ENCODE measurements around the gene ATP5F1D. TPM values are rescaled to one million over a fixed set of nuclear protein-coding genes. Genes with fewer than 3 reads are reported as not detected.

Gene ATP5F1D
- total and polyA plus RNA-seq, 2 of the 8 experiments (the other 6 are each of a cell fraction or from before 2014, with no cell fraction given), result 174 to 249 TPM

DNA sequence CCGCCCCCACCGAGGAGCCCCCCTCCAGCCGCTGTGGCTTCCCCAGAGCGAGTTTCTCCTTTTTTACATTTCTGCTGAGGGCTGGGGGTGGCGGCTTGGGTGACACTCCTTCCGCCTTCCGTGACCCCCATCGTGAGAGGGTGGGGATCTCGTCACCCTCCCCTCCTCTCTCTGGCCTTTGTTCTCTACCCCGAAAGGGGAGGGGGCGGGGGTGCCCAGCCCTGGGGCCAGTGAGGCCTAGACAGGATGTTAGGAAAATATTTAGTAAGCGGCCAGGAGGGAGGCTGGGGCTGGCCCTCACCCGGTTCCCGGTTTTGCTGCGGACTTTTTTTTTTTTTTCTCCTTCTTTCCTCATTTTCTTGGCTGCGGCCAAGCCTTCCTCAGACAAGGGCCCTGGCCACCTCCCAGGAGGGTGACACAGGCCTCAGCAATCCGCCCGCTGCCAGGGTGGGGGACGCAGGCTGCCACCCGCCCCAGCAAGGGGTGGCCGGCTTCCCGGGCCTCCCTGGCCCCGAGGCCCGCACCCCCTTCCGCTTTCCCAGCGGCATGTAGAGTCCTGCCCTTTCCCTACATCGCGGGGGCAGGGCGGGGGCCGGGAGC is 10.8 kb downstream of the ATP5F1D start:
- FAIRE-seq, result no peak
- no peak overlapping the region for H2BK15ac ChIP-seq (ENCODE audit: low read length)
- H3K9ac ChIP-seq (replicated peaks in 1 of 4; ENCODE audit: extremely low read depth in 1 of 4, low read depth in 3 of 4, low read length in 3 of 4), result 0 out of 7 replicates have a peak overlapping the region, but pooled peaks of 1 of the 4 experiments have one; percentile 36
- peaks cover 26 to 63% (median 45%) of the 10 kb centered on the region in 4 experiments for H3K36me3 ChIP-seq (ENCODE audit: control insufficient read depth in 2 of 4, insufficient read depth in 4 of 4, low read length in 3 of 4)
- no peak overlapping the region for H2AFZ ChIP-seq (ENCODE audit: low read length)
- no peak overlapping the region for H3K4ac ChIP-seq (replicated peaks; ENCODE audit: insufficient read length, low read depth, low read length)
- no peak overlapping the region for H2BK120ac ChIP-seq (replicated peaks; ENCODE audit: low read depth, low read length)
- peak overlapping the region; percentile 79; the same call in 1 of the 2 replicates for H4K8ac ChIP-seq (ENCODE audit: extremely low read depth, insufficient read depth, low read length)
- WGBS, 2 experiments (ENCODE audit: extremely low coverage in 1 of 2, insufficient coverage in 1 of 2, insufficient read length in 1 of 2, insufficient replicate concordance in 2 of 2, low coverage in 1 of 2, low lambda C conversion rate in 2 of 2, missing lambda C conversion rate in 1 of 2), result 76% methylated on average over 18 of the region's 30 CpGs; no CpG with 5 or more reads in 1 of the 2 experiments
- no peak overlapping the region for H3K14ac ChIP-seq (ENCODE audit: insufficient read length)
- H3K9me3 ChIP-seq (ENCODE audit: insufficient read depth in 2 of 2, low read depth in 1 of 2, low read length in 1 of 2), result no peaks in the 10 kb centered on the region
- no peak overlapping the region for H3K56ac ChIP-seq (replicated peaks; ENCODE audit: insufficient read length, low read depth, low read length)
- CTCF ChIA-PET (ENCODE audit: partially characterized antibody), result interaction anchor here (1.2 to 6.0 kb wide), 3 partner anchors 10 to 15 kb away, joined by 3 to 42 read pairs (median 7); no protein-coding TSS in a partner anchor
- no peak overlapping the region; the same call in 1 of the 2 replicates for H3K18ac ChIP-seq (ENCODE audit: extremely low read depth, low read length)
- POLR2A ChIA-PET (ENCODE audit: partially characterized antibody), result interaction anchor here (1.0 to 19.4 kb wide), 7 partner anchors 11 to 225 kb away, joined by 3 to 456 read pairs (median 7); partner anchors contain the start of genes ATP5F1D, CIRBP, CNN2 and FAM174C
- no peak overlapping the region for H3K23ac ChIP-seq (ENCODE audit: insufficient read length)
- H4K20me1 ChIP-seq (replicated peaks in 1 of 2; ENCODE audit: control insufficient read depth in 1 of 2, insufficient read depth in 2 of 2, low read length in 2 of 2), result peaks cover 22 to 29% of the 10 kb centered on the region in 2 experiments
- H3K79me2 ChIP-seq (ENCODE audit: control insufficient read depth in 1 of 2, insufficient read depth in 2 of 2, low read length in 2 of 2), result peaks cover 9 to 51% of the 10 kb centered on the region in 2 experiments
- H2BK5ac ChIP-seq (ENCODE audit: low read depth, low read length), result no peak overlapping the region; the same call in 1 of the 2 replicates
- H3K4me1 ChIP-seq (replicated peaks in 1 of 4; ENCODE audit: control insufficient read depth in 3 of 4, insufficient read depth in 4 of 4, low read length in 3 of 4), result peaks cover 0 to 20% (median 12%) of the 10 kb centered on the region in 4 experiments; a peak in 6 of 7 replicates
- no peak overlapping the region for H4K5ac ChIP-seq (ENCODE audit: insufficient read length, low read depth, low read length)
- H3K27ac ChIP-seq (ENCODE audit: low read depth, low read length), result no peak overlapping the region
- peaks cover 2% of the 10 kb centered on the region; the same call in 1 of the 2 replicates for H3K23me2 ChIP-seq (ENCODE audit: low read depth, low read length)
- H4K91ac ChIP-seq (replicated peaks; ENCODE audit: insufficient read length, low read length), result no peak overlapping the region
- H2BK12ac ChIP-seq (ENCODE audit: low read depth, low read length), result no peak overlapping the region
- no peak overlapping the region for H2AK5ac ChIP-seq (ENCODE audit: low read depth, low read length)
- H3K4me3 ChIP-seq (ENCODE audit: extremely low read depth in 1 of 4, insufficient read depth in 2 of 4, low read depth in 3 of 4, low read length in 4 of 4), result peak overlapping the region in 2 of 4 experiments; percentile 66 to 99; a peak in 3 of 8 replicates
- no peak overlapping the region for H2BK20ac ChIP-seq (ENCODE audit: low read length)
- no peak for DNase-seq (ENCODE audit: low read depth in 1 of 2, low spot score in 2 of 2)
- peak overlapping the region; percentile 23 to 83; a peak in 3 of 4 replicates for H3K4me2 ChIP-seq (ENCODE audit: insufficient read depth in 1 of 2, low read depth in 2 of 2, low read length in 2 of 2)
- H3K79me1 ChIP-seq (ENCODE audit: low read depth, low read length), result peaks cover 12% of the 10 kb centered on the region; the same call in 1 of the 2 replicates
- H3K27me3 ChIP-seq (replicated peaks in 1 of 4; ENCODE audit: control insufficient read depth in 3 of 4, extremely low read depth in 1 of 4, insufficient read depth in 3 of 4, low read length in 3 of 4), result no peaks in the 10 kb centered on the region; a peak in 1 of 7 replicates
- TF ChIP-seq SP2 (IDR thresholded peaks at IDR 0.05; ENCODE audit: low read length) (no peak), POLR2A (IDR thresholded peaks at IDR 0.05; ENCODE audit: control extremely low read depth in 1 of 2, low read depth in 2 of 2, low read length in 2 of 2) (no peak), RFX5 (IDR thresholded peaks at IDR 0.05; ENCODE audit: borderline replicate concordance, low read depth, low read length) (no peak), POU5F1 (IDR thresholded peaks at IDR 0.05; ENCODE audit: low read depth, low read length) (no peak), SIN3A (conservative IDR thresholded peaks at IDR 0.05 in 1 of 2, IDR thresholded peaks at IDR 0.05 in 1 of 2; ENCODE audit: low read depth in 1 of 2, low read length in 2 of 2) (no peak), NANOG (IDR thresholded peaks at IDR 0.05; ENCODE audit: insufficient read depth, low read depth, low read length, poor library complexity, severe bottlenecking) (no peak), MAFK (IDR thresholded peaks at IDR 0.05; ENCODE audit: low read depth, low read length) (no peak), POLR2AphosphoS5 (IDR thresholded peaks at IDR 0.05; ENCODE audit: low read depth, low read length) (no peak), HDAC6 (IDR thresholded peaks at IDR 0.05; ENCODE audit: low read depth, low read length) (no peak), SIRT6 (IDR thresholded peaks at IDR 0.05; ENCODE audit: low read length) (no peak)
- TF ChIP-seq, protein P1, sequence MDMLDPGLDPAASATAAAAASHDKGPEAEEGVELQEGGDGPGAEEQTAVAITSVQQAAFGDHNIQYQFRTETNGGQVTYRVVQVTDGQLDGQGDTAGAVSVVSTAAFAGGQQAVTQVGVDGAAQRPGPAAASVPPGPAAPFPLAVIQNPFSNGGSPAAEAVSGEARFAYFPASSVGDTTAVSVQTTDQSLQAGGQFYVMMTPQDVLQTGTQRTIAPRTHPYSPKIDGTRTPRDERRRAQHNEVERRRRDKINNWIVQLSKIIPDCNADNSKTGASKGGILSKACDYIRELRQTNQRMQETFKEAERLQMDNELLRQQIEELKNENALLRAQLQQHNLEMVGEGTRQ (IDR thresholded peaks at IDR 0.05; ENCODE audit: low read length), result no peak

Data from H1 (cell line).